Daoy (cell line): ENCODE results near the gene MKLN1. TPM values are rescaled to one million over a fixed set of nuclear protein-coding genes. Genes with fewer than 3 reads are reported as not detected.
"Not testable (repeated sequence)": the region's sequence is repeated elsewhere in the genome, so short reads cannot be mapped to it uniquely, and the experiment has no call there.

ENCODE experiments used
- DNase-seq: peaks from one replicate; pipeline ENCODE4 v3.0.0-alpha.2; 2015; ENCODE audit warnings: low read depth
- total RNA-seq: library from RNA; depleted of rRNA; stranded (reverse); fragments of >200 nt; shearing (Covaris generic); gene quantifications from 2 replicates; pipeline ENCODE4 v1.2.3, GENCODE V29; 2014

The MKLN1 gene
- total RNA-seq, 1 experiment from 2014 or later, result 53.3 TPM

DNA sequence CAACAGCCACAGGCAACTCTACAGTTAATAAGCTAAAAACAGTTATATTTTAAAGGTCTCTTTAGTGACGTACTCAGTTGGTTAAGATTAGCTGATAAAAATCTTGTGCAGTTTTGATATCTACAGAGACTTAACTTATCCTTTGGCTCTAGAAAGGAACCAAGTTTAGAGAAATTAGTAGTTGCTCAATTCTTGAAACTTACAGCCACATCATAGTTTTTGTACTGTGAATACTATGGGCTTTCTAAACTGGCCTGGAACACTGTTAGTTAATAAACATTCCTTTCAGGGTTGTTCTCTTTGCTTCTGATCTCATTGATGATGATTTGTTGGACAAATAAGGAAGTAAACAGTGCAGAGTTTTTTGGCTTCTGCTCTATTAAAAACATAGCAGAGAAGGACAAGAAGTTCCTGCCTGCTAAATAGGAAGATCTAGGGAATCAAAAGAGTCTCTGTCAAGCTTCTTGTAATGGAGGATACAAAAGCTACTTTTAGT lies 73.1 kb downstream of the MKLN1 start:
- DNase-seq, result no peak

GRCh38 chr7:131401194-131401593 lies 73.5 kb downstream of the MKLN1 start:
- DNase-seq, result no peak

DNA sequence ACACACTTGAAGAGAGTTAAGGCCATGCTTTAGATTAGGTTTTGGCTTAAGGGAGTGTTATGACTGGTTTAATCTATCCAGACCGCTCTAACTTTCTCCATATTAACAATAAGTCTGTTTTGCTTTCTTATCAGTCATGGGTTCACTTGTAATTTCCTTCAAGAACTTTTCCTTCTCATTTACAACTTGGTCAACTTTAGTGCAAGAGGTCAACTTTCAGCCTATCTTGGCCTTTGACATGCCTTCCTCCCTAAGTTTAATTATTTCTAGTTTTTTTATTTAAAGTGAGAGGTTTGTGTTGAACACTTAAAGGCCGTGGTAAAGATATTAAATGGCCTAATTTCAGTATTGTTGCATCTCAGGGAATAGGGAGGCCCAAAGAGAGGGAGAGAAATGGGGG lies 75.6 kb downstream of the MKLN1 start:
- DNase-seq, result no peak

GRCh38 chr7:131404226-131404911 lies 76.7 kb downstream of the MKLN1 start:
- no peak for DNase-seq

GRCh38 chr7:131409129-131409766 lies 81.6 kb downstream of the MKLN1 start:
- DNase-seq, result no peak

- DNase-seq, result no peak
These were observed 84.4 kb downstream of the MKLN1 start for GRCh38 chr7:131412031-131412430.

GRCh38 chr7:131413711-131414110 lies 86.0 kb downstream of the MKLN1 start:
- DNase-seq, result no peak

- peak; percentile 25 for DNase-seq
These were observed 96.6 kb downstream of the MKLN1 start for GRCh38 chr7:131424219-131424822.

- no peak for DNase-seq
These were observed 98.3 kb downstream of the MKLN1 start for GRCh38 chr7:131425992-131426391.

GRCh38 chr7:131430826-131431225 lies 103.2 kb downstream of the MKLN1 start:
- not testable (repeated sequence) for DNase-seq

DNA sequence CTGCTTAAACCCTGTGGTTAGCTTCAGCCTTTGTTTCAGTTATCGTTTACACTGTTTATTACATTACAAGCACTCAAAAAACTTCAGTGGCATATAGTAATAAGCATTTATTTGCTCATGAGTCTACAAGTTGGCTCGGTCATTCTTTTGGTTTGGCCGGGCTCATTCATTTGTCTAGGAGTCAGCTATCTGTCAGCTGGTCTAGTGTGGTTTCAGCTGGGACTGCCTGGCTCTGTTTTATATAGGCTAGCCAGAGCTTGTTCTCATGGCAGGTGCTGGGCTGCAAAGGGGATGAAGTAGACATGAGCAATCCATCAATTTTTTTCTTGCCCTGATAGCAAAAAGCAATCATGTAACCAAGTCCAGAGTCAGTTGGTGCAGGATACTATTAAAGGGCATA lies 103.6 kb downstream of the MKLN1 start:
- DNase-seq, result no peak

DNA sequence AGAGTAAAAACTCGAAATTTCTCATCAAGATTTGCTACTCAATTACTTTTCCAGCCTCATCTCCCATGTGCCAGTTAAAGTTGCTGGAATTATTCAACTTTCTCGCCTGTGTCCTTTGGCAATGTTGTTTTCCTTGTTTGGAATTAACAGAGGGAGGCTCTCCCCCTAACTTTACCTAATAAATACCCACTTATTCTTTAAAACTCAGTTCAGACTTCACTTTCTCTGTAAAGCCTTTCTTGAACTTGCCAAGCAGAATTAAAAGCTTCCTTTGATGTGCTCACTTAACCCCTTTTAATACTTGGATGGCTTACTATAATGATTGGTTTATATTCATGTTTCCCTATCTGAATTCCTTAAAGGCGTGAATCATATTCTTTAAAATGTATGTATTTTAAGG lies 104.1 kb downstream of the MKLN1 start:
- no peak for DNase-seq

DNA sequence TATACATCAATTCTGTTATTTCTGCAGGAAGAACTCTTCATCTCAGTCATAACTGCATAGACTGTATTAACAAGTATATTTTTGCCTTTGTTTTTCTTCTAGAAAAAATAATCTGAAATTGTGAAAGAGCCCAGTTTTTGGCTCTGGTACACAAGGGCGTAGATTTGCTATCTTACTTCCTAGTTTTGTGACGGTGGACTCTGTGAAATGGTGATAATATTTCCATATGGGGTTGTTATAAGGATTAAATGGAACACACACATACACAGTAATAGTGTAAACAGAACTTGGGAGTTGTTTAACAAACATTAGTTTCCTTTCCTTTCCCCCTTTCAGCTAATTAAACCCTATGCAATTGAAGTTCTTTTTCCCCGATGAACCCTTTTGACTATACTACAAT lies 108.7 kb downstream of the MKLN1 start:
- no peak for DNase-seq

- no peak for DNase-seq
These were observed 111.3 kb downstream of the MKLN1 start for GRCh38 chr7:131438969-131439368.

GRCh38 chr7:131443496-131443895 lies 115.8 kb downstream of the MKLN1 start:
- DNase-seq, result no peak

- DNase-seq, result no peak
These were observed 117.0 kb downstream of the MKLN1 start for GRCh38 chr7:131444683-131445082.

- no peak for DNase-seq
These were observed 121.8 kb downstream of the MKLN1 start for GRCh38 chr7:131449373-131449902.

DNA sequence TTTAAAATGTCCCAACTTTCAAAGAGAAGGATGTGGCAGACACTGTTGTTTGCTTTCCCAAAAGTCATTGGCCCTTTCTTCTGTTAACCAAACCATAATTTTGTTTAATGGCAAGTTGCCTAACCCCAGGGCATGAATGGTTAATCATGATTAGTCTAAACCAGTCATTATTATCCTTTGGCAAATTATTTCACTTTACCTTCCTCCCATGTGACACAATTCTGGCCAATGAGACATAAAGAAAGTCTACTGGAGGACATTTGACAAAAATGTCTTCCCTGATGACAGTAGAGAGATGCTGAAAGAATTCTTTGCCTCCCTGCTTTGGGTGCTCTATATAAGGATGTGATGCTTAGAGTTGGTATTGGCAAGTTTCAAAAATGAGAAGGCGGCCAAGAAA lies 126.8 kb downstream of the MKLN1 start:
- DNase-seq, result no peak

DNA sequence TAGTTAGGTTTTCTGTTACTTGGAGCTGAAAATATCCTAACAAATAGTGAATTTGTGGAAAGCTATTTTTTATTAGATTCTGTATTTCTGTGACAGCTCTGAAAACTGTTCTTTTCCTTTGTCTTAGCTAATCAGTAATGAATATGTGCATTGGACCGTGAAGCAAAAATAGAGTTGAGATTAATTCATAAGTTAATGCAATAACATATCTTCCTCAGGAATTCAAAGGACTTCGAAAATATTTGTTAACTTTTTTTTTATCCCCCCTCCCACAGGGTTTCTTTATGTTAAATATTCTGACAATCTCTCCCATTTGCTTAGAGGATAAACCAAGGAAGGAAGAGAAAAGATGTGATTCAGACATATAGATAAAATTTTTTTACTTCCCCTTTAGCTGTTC lies 127.3 kb downstream of the MKLN1 start:
- no peak for DNase-seq

DNA sequence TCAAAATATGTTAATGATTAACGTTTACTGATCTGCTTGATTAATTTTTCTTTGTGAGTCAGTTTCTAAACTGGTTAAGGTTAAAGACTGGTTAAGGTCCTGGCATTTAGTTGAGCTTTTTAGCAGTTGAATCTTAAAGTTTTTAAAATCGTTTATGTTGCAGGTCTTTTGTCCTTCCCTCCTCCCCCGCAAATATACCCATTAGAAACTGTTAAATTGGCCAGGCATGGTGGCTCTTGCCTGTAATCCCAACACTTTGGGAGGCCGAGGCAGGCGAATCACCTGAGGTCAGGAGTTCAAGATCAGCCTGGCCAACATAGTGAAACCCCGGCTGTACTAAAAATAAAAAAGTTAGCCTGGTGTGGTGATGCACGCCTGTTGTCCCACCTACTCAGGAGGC lies 127.9 kb downstream of the MKLN1 start:
- DNase-seq, result no peak

- DNase-seq, result no peak
These were observed 128.7 kb downstream of the MKLN1 start for GRCh38 chr7:131456338-131456737.

DNA sequence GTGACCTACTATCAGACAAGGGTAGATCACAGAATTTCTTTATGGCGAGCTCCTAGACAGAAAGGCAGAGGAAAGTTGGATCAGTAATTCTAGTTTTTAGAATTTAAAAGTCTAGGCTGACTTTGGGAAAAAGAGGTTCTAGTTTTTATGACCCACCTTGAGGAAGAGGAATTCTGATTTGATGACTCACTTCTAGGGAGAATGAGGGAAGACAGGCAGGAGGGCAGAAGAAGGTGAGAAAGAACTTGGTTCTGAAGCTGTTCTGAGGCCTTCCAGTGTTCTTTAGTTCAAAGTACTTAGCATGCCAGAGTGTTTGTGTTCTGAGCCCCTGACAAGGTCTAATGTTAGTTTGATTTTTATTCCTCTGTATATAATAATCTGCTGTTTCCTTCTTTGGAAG lies 131.6 kb downstream of the MKLN1 start:
- DNase-seq, result no peak

- no peak for DNase-seq
These were observed 134.4 kb downstream of the MKLN1 start for GRCh38 chr7:131462059-131462458.
